GM19099 (cell line): ENCODE data around the gene CGREF1.
A peak's percentile ranks its signal among the peaks of the same experiment; 100 is the strongest.

Source experiments
- POLR2A ChIP-seq: IDR thresholded peaks from 3 replicates; pipeline ENCODE4 v1.6.1; 2011; ENCODE audit warnings: low read depth; ENCODE audit not compliant: insufficient read length; ENCODE audit errors: extremely low read depth

CGREF1 gene

DNA sequence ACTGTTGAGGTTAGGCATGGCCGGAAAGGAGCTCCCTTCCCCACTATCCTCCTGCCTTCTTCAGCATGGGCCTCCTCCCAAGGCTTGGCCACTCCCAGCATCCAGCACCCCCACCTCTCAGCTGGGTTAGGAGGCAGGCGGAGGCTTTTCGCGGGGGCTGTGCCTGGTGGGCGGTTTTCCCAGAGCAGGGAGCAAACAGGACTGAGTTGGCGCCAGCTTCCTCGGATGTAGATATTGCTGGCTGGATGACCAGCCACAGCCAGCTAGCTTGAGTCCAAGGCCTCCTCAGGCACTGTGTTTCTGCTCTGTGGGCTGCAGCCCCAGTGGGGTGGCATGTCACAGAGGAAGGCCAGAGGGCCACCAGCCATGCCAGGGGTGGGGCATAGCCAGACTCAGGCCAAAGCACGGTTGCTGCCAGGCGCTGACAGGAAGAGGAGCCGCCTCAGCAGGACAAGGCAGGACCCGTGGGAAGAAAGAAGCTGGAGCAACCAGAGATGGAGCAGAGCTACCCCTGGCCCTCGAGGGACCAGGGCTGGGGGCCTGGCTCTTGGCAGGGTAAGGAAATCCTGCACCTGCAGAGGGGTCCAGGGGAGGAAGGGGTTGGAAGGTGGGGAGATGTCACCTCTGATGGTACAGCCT, 30.0 kb upstream of the CGREF1 start, which contains the start of gene TCF23:
TCF23 (plus strand) TSS at position 204 of the 639 bp plus-strand sequence; CDS start at position 334, 130 bp downstream.
- no peak for TF ChIP-seq POLR2A

DNA sequence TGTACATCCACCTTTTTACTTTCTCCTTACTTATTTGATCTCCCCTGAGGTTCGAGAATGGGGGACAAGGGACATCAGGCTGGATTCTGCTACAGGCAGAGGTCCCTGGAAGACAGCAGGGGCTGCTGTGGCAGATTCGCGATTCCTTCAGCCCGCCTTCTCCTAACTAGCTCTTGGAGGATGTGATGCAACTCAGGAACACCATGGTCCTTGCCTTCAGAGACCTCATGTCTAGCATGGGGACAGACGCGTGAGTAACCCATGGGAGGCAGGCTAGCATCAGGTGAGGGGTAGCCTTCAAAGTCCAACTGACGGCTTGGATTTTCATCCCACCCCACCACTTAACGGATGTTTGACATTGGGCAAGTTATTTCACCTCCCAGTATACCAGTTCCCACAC, 29.0 kb upstream of the CGREF1 start:
- no peak for TF ChIP-seq POLR2A

DNA sequence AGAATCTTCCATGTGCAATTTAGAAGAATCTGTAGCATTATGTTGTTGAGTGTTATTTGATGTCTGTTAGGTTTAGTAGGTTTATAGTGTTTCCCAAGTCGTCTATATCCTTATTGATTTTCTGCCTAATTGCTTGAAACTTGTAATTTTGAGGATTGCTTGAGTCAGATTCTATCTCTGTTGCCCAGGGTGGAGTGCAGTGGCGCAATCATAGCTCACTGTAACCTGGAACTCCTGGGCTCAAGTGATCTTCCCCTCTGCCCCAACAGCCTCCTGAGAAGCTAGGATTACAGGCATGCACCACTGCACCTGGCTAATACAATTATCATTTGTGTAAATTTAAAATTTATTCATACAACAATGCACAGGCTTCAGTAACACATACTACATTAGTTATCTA, 26.8 kb upstream of the CGREF1 start:
- TF ChIP-seq POLR2A: no peak

DNA sequence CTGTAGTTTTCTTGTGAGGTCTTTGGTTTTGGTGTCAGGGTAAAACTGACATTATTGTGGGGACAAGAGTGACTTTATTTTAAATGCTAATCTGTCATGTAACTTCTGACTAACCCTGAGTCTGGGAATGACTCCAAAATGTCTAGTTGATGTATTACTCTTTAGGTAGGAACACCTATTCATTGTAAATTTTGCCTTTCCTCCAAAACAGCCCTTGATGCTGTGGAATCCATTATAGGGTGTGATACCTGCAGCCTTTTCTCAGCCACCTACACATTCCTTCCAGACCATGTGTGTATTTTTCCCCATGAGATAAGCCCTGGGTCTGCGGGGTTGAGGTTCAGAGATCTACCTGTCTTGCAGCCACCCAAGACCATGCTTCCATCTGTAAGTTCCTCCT, 24.4 kb upstream of the CGREF1 start:
- TF ChIP-seq POLR2A: no peak

DNA sequence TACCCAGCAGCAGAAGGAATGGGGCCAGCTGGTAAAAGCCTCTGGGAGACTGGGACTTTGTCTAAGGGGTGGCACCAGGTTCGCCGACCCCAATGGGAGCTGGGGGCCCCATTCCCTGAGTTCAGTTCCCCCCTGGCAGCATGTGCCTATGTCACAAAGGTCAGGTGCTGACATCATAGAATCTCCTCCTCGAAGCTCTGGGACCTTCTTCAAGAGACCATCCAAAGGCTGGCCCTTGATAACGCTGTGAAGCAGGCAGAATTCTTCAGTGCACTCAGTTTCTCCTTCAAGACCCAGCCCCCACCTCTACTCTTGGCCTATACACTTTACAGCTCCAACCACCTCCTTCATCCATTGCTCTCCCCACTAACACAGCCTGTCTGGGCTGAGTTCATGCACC, 20.4 kb upstream of the CGREF1 start, which contains the start of gene PRR30:
PRR30 (minus strand) TSS at position 101 of the 400 bp plus-strand sequence. CDS start 1,081 bp downstream, outside the sequence.
- TF ChIP-seq POLR2A: no peak

DNA sequence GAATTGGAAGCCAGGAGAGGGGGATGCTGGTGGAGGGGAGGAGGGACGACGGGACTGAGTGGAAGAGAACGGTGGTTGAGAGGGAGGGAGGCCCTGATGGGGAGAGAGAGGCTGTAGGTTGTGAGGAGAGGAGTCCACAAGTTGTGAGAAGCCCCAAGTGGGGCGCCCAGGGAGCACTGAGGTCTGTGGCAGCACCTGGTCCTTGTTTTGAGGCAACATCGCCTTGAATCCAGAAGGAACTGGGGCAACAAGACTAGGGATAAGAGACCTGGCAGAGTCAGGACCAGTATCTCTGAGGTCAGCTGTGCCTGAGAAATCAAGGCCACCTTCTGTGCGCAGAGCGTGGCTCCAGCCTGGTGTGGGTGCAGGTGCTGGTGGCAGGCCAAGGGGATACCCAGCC, 19.2 kb upstream of the CGREF1 start:
- TF ChIP-seq POLR2A: no peak

DNA sequence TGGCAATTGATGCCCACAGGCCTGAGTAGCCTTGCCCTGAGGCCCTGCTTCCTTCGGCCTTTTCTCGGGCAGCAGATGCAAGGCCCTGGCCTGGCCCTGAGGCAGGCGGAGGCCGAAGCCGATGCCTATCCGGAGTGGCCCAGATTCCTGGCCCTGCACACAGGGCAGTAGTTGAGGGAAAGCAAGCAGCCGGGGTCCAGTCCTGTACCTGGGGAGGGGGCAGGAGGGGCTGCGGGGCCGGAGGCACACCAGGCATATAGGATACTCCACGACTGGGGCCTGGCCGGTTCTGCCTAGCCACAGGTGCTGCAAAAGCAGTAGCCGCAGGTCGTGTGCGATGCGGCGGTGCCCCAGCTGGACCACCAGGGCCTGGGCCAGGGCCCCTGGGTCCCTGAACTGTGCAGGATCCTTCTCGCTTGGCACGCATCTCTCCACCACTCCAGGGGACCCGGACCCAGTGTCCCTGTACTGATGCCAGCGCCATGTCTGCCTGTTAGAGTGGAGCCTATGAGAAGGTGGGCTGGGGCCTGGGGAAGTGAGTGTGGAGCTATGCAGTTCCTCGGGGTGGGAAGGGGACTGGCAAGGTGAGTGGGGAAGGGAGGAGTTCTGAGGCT, 18.5 kb upstream of the CGREF1 start:
- no peak for TF ChIP-seq POLR2A

DNA sequence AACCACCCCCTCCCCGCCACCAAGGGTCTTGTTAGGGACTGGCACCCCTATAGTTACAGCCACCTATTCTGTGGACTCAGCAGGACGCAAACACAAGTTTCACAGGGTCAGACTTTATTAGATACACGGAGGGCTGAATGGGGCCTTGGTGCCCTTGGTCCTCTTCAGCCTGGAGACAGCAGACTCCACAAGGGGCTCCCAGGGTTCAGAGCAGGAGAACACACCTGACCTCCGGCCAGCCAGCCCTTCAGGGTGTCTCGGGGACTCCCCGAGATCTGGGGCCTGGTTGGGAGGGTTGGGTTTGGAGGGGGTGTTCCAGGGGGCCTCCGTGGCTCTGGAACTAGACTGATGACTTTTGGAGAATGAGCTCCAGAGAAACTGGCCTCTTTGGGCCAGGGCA, 17.8 kb upstream of the CGREF1 start:
- no peak for TF ChIP-seq POLR2A

DNA sequence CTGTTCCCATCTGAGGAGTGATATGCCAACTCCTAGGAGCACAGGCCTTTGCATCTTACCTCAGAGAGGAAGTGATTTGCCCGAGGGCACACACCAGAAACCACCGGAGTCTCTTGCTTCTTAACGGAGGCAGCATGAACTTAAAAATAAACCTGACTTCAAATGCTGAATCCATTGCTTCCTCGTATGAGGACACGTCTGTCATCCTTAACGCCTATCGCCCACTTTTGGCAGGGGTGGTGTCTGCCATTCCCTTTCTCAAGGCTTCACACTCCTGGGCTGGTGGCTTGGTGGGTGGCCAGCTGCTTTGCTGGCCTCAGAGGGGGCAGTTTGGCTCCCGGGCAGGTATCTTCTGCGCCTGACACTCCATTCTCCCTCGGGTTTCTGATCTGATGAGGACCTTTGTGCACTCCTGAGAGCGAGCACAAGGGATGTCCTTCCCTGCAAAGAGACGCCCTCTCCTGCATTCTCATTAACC, 16.6 kb upstream of the CGREF1 start:
- TF ChIP-seq POLR2A: no peak

DNA sequence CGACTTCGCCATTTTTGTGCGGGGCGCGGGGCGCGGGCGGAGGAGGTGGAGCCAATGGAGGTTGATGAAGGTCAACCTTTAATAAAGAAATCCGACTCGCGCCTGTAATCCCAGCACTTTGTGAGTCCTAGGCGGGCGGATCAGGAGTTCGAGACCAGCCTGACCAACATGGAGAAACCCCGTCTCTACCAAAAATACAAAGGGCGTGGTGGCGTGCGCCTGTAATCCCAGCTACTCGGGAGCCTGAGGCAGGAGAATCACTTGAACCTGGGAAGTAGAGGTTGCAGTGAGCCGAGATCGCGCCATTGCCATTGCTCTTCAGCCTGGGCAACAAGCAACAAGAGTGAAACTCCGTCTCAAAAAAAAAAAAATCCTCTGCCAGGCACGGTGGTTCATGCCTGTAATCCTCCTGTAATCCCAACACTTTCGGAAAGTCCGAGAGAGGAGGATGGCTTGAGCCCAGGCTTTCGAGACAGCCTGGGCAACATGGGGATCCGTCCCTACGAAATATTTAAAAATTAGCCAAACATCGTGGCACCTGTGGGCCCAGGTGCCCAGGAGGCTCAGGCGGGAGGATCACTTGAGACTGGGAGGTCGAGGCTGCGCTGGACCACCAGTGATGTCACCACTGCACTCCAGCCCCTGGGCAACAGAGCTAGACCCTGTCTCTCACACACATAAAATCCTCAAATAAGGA, 16.0 kb upstream of the CGREF1 start:
- no peak for TF ChIP-seq POLR2A

DNA sequence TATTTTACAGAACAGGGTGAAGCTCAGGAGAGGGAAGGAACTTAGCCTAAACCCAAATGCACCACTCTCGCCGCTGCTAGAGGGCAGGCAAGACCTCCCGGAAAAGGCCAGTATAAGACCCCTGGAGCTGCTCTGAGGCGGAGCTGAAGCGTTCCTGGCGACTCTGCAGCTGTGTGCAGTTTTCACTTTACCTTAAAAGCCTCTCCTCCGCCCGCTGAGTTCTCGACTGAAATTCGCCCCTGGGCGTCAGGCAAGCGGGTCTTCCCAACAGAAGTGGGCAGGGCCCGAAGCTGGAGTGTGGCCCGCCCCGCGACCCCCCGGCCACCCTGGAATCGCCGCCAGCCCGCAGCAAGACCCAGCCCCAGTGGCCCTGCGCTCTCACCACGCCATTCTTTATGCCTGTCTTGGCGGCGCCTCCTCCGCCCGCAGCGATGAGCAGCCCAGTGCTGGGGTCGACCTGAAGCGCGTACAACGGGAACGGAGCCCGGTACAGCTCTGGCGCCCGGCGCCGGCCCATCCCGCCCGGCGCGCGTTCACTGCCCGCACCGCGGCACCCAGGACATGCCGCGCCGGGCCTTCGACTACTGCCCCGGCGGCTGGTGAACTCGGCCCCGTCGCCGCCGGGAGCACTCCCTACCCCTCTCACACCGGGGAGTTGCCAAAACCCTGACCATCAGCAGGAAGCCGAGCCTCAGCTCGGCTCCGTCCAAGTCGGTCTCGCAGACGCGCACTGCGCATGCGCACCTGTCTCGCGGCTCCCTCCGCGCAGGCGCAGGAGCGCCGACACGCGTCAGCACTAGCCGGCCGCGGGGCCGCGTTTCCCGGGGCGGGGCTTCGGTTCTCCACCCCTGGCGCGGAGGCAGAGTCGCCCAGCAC, 15.2 kb upstream of the CGREF1 start, which contains the start of gene PREB:
PREB (minus strand) TSS at position 732 of the 876 bp plus-strand sequence; CDS start at position 517, 215 bp downstream.
- TF ChIP-seq POLR2A: peak; percentile 87

DNA sequence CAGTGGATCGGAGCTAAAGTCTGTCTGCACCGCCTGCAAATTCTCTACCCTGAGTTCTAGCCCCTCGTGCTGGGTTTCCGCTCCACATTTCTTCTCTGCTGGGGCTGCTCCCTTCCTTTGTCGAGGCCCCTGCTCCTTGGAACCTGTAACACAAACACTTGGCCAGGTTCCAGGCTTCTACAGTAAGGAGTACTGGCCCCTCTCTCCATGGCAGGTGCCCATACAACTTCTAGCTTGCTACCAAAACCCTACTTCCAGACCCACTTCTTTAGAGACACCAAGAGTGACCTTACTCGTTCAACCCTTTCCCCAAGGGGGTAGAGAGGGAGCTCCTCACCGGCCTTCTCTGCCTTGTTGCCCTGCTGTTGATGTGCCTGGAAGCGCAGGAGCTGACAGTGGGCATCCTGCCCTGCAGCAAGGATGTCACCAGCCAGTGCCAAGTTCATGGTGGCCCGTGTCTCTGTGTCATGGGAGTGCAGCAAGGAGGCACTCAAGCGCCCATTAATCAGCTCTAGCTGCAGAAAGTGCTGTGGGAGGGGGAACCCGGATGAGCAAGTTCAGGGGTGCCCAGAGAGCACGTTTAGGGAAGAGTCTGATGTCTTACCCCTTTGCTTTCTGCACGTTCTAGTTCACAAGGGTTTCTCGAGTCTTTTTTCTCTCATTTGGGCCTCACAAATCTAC, 14.4 kb upstream of the CGREF1 start:
- no peak for TF ChIP-seq POLR2A

DNA sequence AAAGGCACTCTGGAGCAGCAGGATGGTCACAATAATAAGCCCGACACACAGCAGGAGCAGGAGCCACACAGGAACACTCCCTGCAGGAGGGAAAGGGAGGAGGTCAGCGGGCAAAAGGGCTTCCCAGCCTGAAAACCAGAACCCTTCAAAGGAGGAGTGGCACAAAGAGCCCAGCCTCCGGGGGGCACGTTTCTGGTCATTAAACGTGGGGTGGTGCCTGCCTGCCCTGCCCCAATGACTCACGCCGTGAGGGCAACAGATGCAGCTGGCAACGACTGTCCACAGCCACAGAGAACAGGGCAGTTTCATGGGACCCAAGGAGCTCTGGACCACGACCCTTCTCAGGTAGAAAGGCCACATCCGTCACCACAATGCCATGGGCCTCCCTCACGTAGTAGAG, 12.5 kb upstream of the CGREF1 start:
- TF ChIP-seq POLR2A: no peak

DNA sequence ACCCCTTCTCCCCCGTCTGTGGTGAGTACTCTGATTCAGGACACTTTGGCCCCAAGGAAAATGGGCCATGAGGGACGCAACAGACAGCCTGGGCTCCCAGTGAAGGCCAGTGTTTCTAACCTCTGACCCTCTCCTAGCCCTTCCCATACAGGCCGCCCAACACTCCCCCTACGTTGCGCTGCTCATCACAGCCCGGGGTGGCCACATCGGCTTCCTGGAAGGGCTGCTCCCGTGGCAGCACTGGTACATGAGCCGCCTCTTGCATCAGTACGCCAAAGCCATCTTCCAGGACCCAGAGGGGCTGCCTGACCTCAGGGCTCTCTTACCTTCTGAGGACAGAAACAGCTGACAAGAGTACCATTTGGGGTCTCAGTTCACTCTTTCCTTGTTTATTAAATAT, 11.5 kb upstream of the CGREF1 start:
- TF ChIP-seq POLR2A: no peak
